CD4-positive, alpha-beta memory T cell (primary cell): ENCODE results near the gene SETD6. TPM values are rescaled to one million over a fixed set of nuclear protein-coding genes. Genes with fewer than 3 reads are reported as not detected.

Source experiments
- CTCF ChIA-PET: fragments of 350-600 bp; sonication (Branson Sonifier 250); formaldehyde crosslinking; loops from one replicate; lab custom pipeline; 2021; ENCODE audit warnings: inconsistent platforms; ENCODE audit not compliant: partially characterized antibody; lab: Charles Lee
- POLR2A ChIA-PET: fragments of 350-600 bp; sonication (Branson Sonifier 250); formaldehyde crosslinking; loops from one replicate; lab custom pipeline; 2021; ENCODE audit not compliant: partially characterized antibody; lab: Charles Lee
- DNase-seq, 5 donors: peaks; one replicate each; pipeline versions ENCODE4 v3.0.0 to v3.0.0-alpha.2; 2020 to 2022; ENCODE audit warnings: mixed read lengths in 1 of 5
- H3K27ac ChIP-seq: one replicate; pipeline ENCODE4 v1.7.0; 2013; ENCODE audit warnings: low read depth, low read length
- H3K27me3 ChIP-seq: 2 replicates; pipeline ENCODE4 v1.7.0; 2013; ENCODE audit warnings: mild to moderate bottlenecking, low read length, moderate library complexity; ENCODE audit not compliant: insufficient read depth
- H3K36me3 ChIP-seq: 2 replicates; pipeline ENCODE4 v1.7.0; 2013; ENCODE audit warnings: mild to moderate bottlenecking, low read length, moderate library complexity; ENCODE audit not compliant: insufficient read depth
- H3K4me1 ChIP-seq: 2 replicates; pipeline ENCODE4 v1.7.0; 2013; ENCODE audit warnings: mild to moderate bottlenecking, low read length, moderate library complexity; ENCODE audit not compliant: insufficient read depth
- H3K4me3 ChIP-seq, 2 donors: one replicate each; pipeline ENCODE4 v1.7.0; 2013; ENCODE audit warnings: low read length in 2 of 2, mild to moderate bottlenecking in 1 of 2
- H3K9me3 ChIP-seq, 2 donors: one replicate each; pipeline ENCODE4 v1.7.0; 2013; ENCODE audit warnings: low read length in 2 of 2, control low read depth in 1 of 2; ENCODE audit not compliant: control insufficient read depth in 1 of 2
- H3K27ac Mint-ChIP-seq, 7 donors: one replicate each; pipeline ENCODE4 v1.8.0; 2020 to 2021; ENCODE audit warnings: mixed read lengths in 7 of 7, mild to moderate bottlenecking in 6 of 7, inconsistent platforms in 3 of 7, moderate library complexity in 3 of 7
- H3K27me3 Mint-ChIP-seq, 2 donors: one replicate each; pipeline ENCODE4 v1.8.0; 2020 to 2021; ENCODE audit warnings: mixed read lengths in 2 of 2
- H3K36me3 Mint-ChIP-seq, 2 donors: one replicate each; pipeline ENCODE4 v1.8.0; 2020 to 2021; ENCODE audit warnings: mixed read lengths in 2 of 2, inconsistent platforms in 1 of 2, mild to moderate bottlenecking in 1 of 2
- H3K4me1 Mint-ChIP-seq, 4 donors: one replicate each; pipeline ENCODE4 v1.8.0; 2020 to 2021; ENCODE audit warnings: mixed read lengths in 4 of 4, mild to moderate bottlenecking in 1 of 4
- H3K4me3 Mint-ChIP-seq, 8 donors: one replicate each; pipeline ENCODE4 v1.8.0; 2020 to 2021; ENCODE audit warnings: mixed read lengths in 8 of 8, mild to moderate bottlenecking in 7 of 8, moderate library complexity in 6 of 8, inconsistent platforms in 3 of 8
- H3K9me3 Mint-ChIP-seq, 8 donors: one replicate each; pipeline ENCODE4 v1.8.0; 2020 to 2021; ENCODE audit warnings: mixed read lengths in 8 of 8, mild to moderate bottlenecking in 5 of 8, inconsistent platforms in 3 of 8, moderate library complexity in 1 of 8
- intact Hi-C: fragments of 100-400 bp; cut with micrococcal nuclease; formaldehyde crosslinking; loops from one replicate; pipeline ENCODE4 v1.15.1; 2023
- polyA plus RNA-seq, 2 donors: library from polyadenylated mRNA; unstranded; fragments of 300-500 nt; fragmentation: Illumina TruSeq; gene quantifications; one replicate each; pipeline ENCODE4 v1.2.3, GENCODE V29; 2021
- total RNA-seq, 2 experiments: library from RNA; stranded (reverse); gene quantifications; one replicate each; pipeline ENCODE4 v1.2.3, GENCODE V29; 2021

Gene SETD6
- total and polyA plus RNA-seq, 4 experiments from 2014 or later: 6.1 to 38.3 (median 23.6) TPM

- no peaks in the 10 kb centered on the region for H3K36me3 ChIP-seq
- DNase-seq: no peak
- H3K27me3 ChIP-seq: peaks cover 2% of the 10 kb centered on the region
- ChIA-PET CTCF (interaction anchor here (1.1 to 2.4 kb wide), 4 partner anchors 15 to 136 kb away, joined by 3 to 6 read pairs (median 5); no protein-coding TSS in a partner anchor), POLR2A (no interaction called here)
- peaks cover 0 to 2% (median 0%) of the 10 kb centered on the region in 8 donors for H3K9me3 Mint-ChIP-seq
- intact Hi-C loops: no loop called here
- H3K4me1 ChIP-seq: no peaks in the 10 kb centered on the region
- H3K4me3 ChIP-seq: no peak overlapping the region
- H3K27ac Mint-ChIP-seq: no peak overlapping the region
- no peaks in the 10 kb centered on the region for H3K4me1 Mint-ChIP-seq
- H3K36me3 Mint-ChIP-seq: no peaks in the 10 kb centered on the region
- no peaks in the 10 kb centered on the region for H3K9me3 ChIP-seq
- H3K4me3 Mint-ChIP-seq: no peak overlapping the region
- H3K27ac ChIP-seq: no peak overlapping the region
- H3K27me3 Mint-ChIP-seq: peaks cover 22 to 38% of the 10 kb centered on the region in 2 donors
Measured at GRCh38 chr16:58472827-58473226, 42.5 kb upstream of the SETD6 start.

GRCh38 chr16:58474296-58474695 lies 41.0 kb upstream of the SETD6 start:
- no peaks in the 10 kb centered on the region for H3K4me1 ChIP-seq
- POLR2A ChIA-PET: no interaction called here
- no peaks in the 10 kb centered on the region for H3K9me3 ChIP-seq
- H3K27me3 ChIP-seq: no peaks in the 10 kb centered on the region
- peaks cover 11 to 25% of the 10 kb centered on the region in 2 donors for H3K27me3 Mint-ChIP-seq
- no peaks in the 10 kb centered on the region for H3K36me3 Mint-ChIP-seq
- no peak overlapping the region for H3K4me3 ChIP-seq
- H3K36me3 ChIP-seq: no peaks in the 10 kb centered on the region
- H3K4me3 Mint-ChIP-seq: no peak overlapping the region
- no peak overlapping the region for H3K27ac Mint-ChIP-seq
- intact Hi-C loops: no loop called here
- no peaks in the 10 kb centered on the region for H3K4me1 Mint-ChIP-seq
- H3K27ac ChIP-seq: no peak overlapping the region
- CTCF ChIA-PET: interaction anchor here (1.1 to 2.4 kb wide), 3 partner anchors 14 to 840 kb away, joined by 3 to 6 read pairs (median 4); no protein-coding TSS in a partner anchor
- DNase-seq: no peak
- H3K9me3 Mint-ChIP-seq: peaks cover 0 to 2% (median 0%) of the 10 kb centered on the region in 8 donors

GRCh38 chr16:58475091-58475619 lies 40.2 kb upstream of the SETD6 start:
- H3K36me3 ChIP-seq: no peaks in the 10 kb centered on the region
- H3K27me3 ChIP-seq: no peaks in the 10 kb centered on the region
- H3K9me3 Mint-ChIP-seq: peaks cover 0 to 2% (median 0%) of the 10 kb centered on the region in 8 donors
- no peak for DNase-seq
- H3K36me3 Mint-ChIP-seq: no peaks in the 10 kb centered on the region
- H3K4me1 Mint-ChIP-seq: no peaks in the 10 kb centered on the region
- no peak overlapping the region for H3K27ac ChIP-seq
- CTCF ChIA-PET: interaction anchor here (1.6 kb wide), 1 partner anchor 12 kb away, joined by 9 read pairs; no protein-coding TSS in a partner anchor
- POLR2A ChIA-PET: no interaction called here
- H3K4me3 ChIP-seq: no peak overlapping the region
- no peaks in the 10 kb centered on the region for H3K9me3 ChIP-seq
- no peak overlapping the region for H3K4me3 Mint-ChIP-seq
- H3K27me3 Mint-ChIP-seq: peaks cover 8 to 24% of the 10 kb centered on the region in 2 donors
- no peak overlapping the region for H3K27ac Mint-ChIP-seq
- no peaks in the 10 kb centered on the region for H3K4me1 ChIP-seq
- intact Hi-C loops: no loop called here

- Histone ChIP-seq H3K4me3 (no peak overlapping the region), H3K9me3 (no peaks in the 10 kb centered on the region), H3K27ac (no peak overlapping the region), H3K4me1 (no peaks in the 10 kb centered on the region), H3K36me3 (no peaks in the 10 kb centered on the region), H3K27me3 (no peaks in the 10 kb centered on the region)
- H3K36me3 Mint-ChIP-seq: no peaks in the 10 kb centered on the region
- no peak overlapping the region for H3K4me3 Mint-ChIP-seq
- no peak overlapping the region for H3K27ac Mint-ChIP-seq
- DNase-seq: no peak
- intact Hi-C loops: no loop called here
- no peaks in the 10 kb centered on the region for H3K4me1 Mint-ChIP-seq
- peaks cover 8 to 25% of the 10 kb centered on the region in 2 donors for H3K27me3 Mint-ChIP-seq
- H3K9me3 Mint-ChIP-seq: no peaks in the 10 kb centered on the region
- POLR2A ChIA-PET: no interaction called here
- CTCF ChIA-PET: no interaction called here
Measured at GRCh38 chr16:58476791-58477190, 38.5 kb upstream of the SETD6 start.

- H3K27me3 ChIP-seq: no peaks in the 10 kb centered on the region
- H3K27ac ChIP-seq: no peak overlapping the region
- Mint-ChIP-seq H3K27ac (no peak overlapping the region), H3K9me3 (no peaks in the 10 kb centered on the region), H3K27me3 (peaks cover 8 to 23% of the 10 kb centered on the region in 2 donors), H3K4me1 (no peaks in the 10 kb centered on the region), H3K4me3 (no peak overlapping the region), H3K36me3 (no peaks in the 10 kb centered on the region)
- H3K4me1 ChIP-seq: no peaks in the 10 kb centered on the region
- CTCF ChIA-PET: interaction anchor here (1.2 kb wide), 1 partner anchor 142 kb away, joined by 4 read pairs; no protein-coding TSS in a partner anchor
- intact Hi-C loops: no loop called here
- no peaks in the 10 kb centered on the region for H3K9me3 ChIP-seq
- POLR2A ChIA-PET: no interaction called here
- H3K4me3 ChIP-seq: no peak overlapping the region
- DNase-seq: no peak
- H3K36me3 ChIP-seq: no peaks in the 10 kb centered on the region
Measured at GRCh38 chr16:58478427-58478826, 36.9 kb upstream of the SETD6 start.

- Histone ChIP-seq H3K4me3 (no peak overlapping the region), H3K27ac (no peak overlapping the region), H3K9me3 (no peaks in the 10 kb centered on the region), H3K4me1 (no peaks in the 10 kb centered on the region), H3K27me3 (no peaks in the 10 kb centered on the region), H3K36me3 (no peaks in the 10 kb centered on the region)
- Mint-ChIP-seq H3K27ac (no peak overlapping the region), H3K27me3 (peaks cover 3 to 12% of the 10 kb centered on the region in 2 donors), H3K36me3 (no peaks in the 10 kb centered on the region), H3K4me3 (no peak overlapping the region), H3K4me1 (no peaks in the 10 kb centered on the region), H3K9me3 (no peaks in the 10 kb centered on the region)
- CTCF ChIA-PET: interaction anchor here (0.8 kb wide), 1 partner anchor 145 kb away, joined by 3 read pairs; no protein-coding TSS in a partner anchor
- POLR2A ChIA-PET: no interaction called here
- intact Hi-C loops: no loop called here
- DNase-seq: no peak
Measured at GRCh38 chr16:58481226-58481869, 34.0 kb upstream of the SETD6 start.

- intact Hi-C loops: no loop called here
- H3K9me3 Mint-ChIP-seq: no peaks in the 10 kb centered on the region
- H3K27ac ChIP-seq: no peak overlapping the region
- H3K27me3 ChIP-seq: no peaks in the 10 kb centered on the region
- POLR2A ChIA-PET: no interaction called here
- no peaks in the 10 kb centered on the region for H3K9me3 ChIP-seq
- H3K4me1 ChIP-seq: no peaks in the 10 kb centered on the region
- H3K4me3 ChIP-seq: no peak overlapping the region
- no peaks in the 10 kb centered on the region for H3K4me1 Mint-ChIP-seq
- peaks cover 4 to 12% of the 10 kb centered on the region in 2 donors for H3K27me3 Mint-ChIP-seq
- no peak overlapping the region for H3K4me3 Mint-ChIP-seq
- DNase-seq: no peak
- H3K27ac Mint-ChIP-seq: no peak overlapping the region
- H3K36me3 ChIP-seq: no peaks in the 10 kb centered on the region
- no peaks in the 10 kb centered on the region for H3K36me3 Mint-ChIP-seq
- CTCF ChIA-PET: no interaction called here
Measured at GRCh38 chr16:58481931-58482330, 33.4 kb upstream of the SETD6 start.
